ENCODE measurements around the gene WWC2.

GRCh38 chr4:183369073-183369472 lies 270.0 kb downstream of the WWC2 start:
- TF ChIP-seq POLR2A (IDR thresholded peaks at IDR 0.05) (no peak), CTCF (IDR thresholded peaks at IDR 0.05) (no peak)
